Measurements from ENCODE around the gene ZNF462.

Gene ZNF462

GRCh38 chr9:106862110-106862820 is 701 bp upstream of the ZNF462 start:
- no peak for DNase-seq

GRCh38 chr9:106864373-106865143 is 1.6 kb downstream of the ZNF462 start:
- no peak for DNase-seq

- DNase-seq = no peak
Observed at GRCh38 chr9:106866243-106866642, 3.3 kb downstream of the ZNF462 start.

- no peak for DNase-seq
Observed at GRCh38 chr9:106867286-106867685, 4.3 kb downstream of the ZNF462 start.

GRCh38 chr9:106868087-106868486 is 5.1 kb downstream of the ZNF462 start:
- DNase-seq = no peak

GRCh38 chr9:106868565-106868964 is 5.6 kb downstream of the ZNF462 start:
- no peak for DNase-seq

GRCh38 chr9:106869028-106869427 is 6.1 kb downstream of the ZNF462 start:
- DNase-seq = no peak

GRCh38 chr9:106869458-106869857 is 6.5 kb downstream of the ZNF462 start:
- DNase-seq = no peak

GRCh38 chr9:106872641-106873040 is 9.7 kb downstream of the ZNF462 start:
- no peak for DNase-seq

GRCh38 chr9:106874031-106874430 is 11.1 kb downstream of the ZNF462 start:
- no peak for DNase-seq

- DNase-seq = no peak
Observed at GRCh38 chr9:106874652-106875051, 11.7 kb downstream of the ZNF462 start.

- DNase-seq = no peak
Observed at GRCh38 chr9:106875529-106875928, 12.6 kb downstream of the ZNF462 start.

GRCh38 chr9:106877345-106877744 is 14.4 kb downstream of the ZNF462 start:
- no peak for DNase-seq

- no peak for DNase-seq
Observed at GRCh38 chr9:106878081-106878837, 15.3 kb downstream of the ZNF462 start.

- DNase-seq = no peak
Observed at GRCh38 chr9:106878934-106879333, 16.0 kb downstream of the ZNF462 start.

GRCh38 chr9:106879439-106879882 is 16.5 kb downstream of the ZNF462 start:
- DNase-seq = no peak

- no peak for DNase-seq
Observed at GRCh38 chr9:106880081-106880480, 17.1 kb downstream of the ZNF462 start.

- no peak for DNase-seq
Observed at GRCh38 chr9:106880863-106881262, 17.9 kb downstream of the ZNF462 start.

- no peak for DNase-seq
Observed at GRCh38 chr9:106883030-106883429, 20.1 kb downstream of the ZNF462 start.

- no peak for DNase-seq
Observed at GRCh38 chr9:106883626-106884190, 20.7 kb downstream of the ZNF462 start.

GRCh38 chr9:106885451-106885850 is 22.5 kb downstream of the ZNF462 start:
- no peak for DNase-seq

- DNase-seq = no peak
Observed at GRCh38 chr9:106886111-106887046, 23.4 kb downstream of the ZNF462 start.
